Measurements from ENCODE around the gene HBEGF. TPM values are rescaled to one million over a fixed set of nuclear protein-coding genes. Genes with fewer than 3 reads are reported as not detected.
A peak's percentile ranks its signal among the peaks of the same experiment; 100 is the strongest.

HBEGF gene
- total RNA-seq, 1 donor from 2014 or later, result 22.6 TPM

GRCh38 chr5:140311011-140311467 lies 35.4 kb downstream of the HBEGF start:
- no peak overlapping the region for H3K4me3 Mint-ChIP-seq (ENCODE audit: unreplicated experiment)
- TF ChIP-seq CTCF (IDR thresholded peaks at IDR 0.05; ENCODE audit: unreplicated experiment), result no peak
- H3K4me1 Mint-ChIP-seq (ENCODE audit: unreplicated experiment), result peaks cover 24% of the 10 kb centered on the region
- H3K36me3 Mint-ChIP-seq (ENCODE audit: low read depth, unreplicated experiment), result no peaks in the 10 kb centered on the region
- H3K27ac Mint-ChIP-seq (ENCODE audit: unreplicated experiment), result no peak overlapping the region
- H3K9me3 Mint-ChIP-seq (ENCODE audit: unreplicated experiment), result no peaks in the 10 kb centered on the region
- H3K27me3 Mint-ChIP-seq (ENCODE audit: unreplicated experiment), result peaks cover 3% of the 10 kb centered on the region
- DNase-seq (ENCODE audit: low spot score), result no peak

- no peak for DNase-seq (ENCODE audit: low spot score)
- H3K27me3 Mint-ChIP-seq (ENCODE audit: unreplicated experiment), result peaks cover 3% of the 10 kb centered on the region
- peaks cover 24% of the 10 kb centered on the region for H3K4me1 Mint-ChIP-seq (ENCODE audit: unreplicated experiment)
- no peak overlapping the region for H3K4me3 Mint-ChIP-seq (ENCODE audit: unreplicated experiment)
- no peak overlapping the region for H3K27ac Mint-ChIP-seq (ENCODE audit: unreplicated experiment)
- TF ChIP-seq CTCF (IDR thresholded peaks at IDR 0.05; ENCODE audit: unreplicated experiment), result no peak
- no peaks in the 10 kb centered on the region for H3K9me3 Mint-ChIP-seq (ENCODE audit: unreplicated experiment)
- H3K36me3 Mint-ChIP-seq (ENCODE audit: low read depth, unreplicated experiment), result no peaks in the 10 kb centered on the region
Observed at GRCh38 chr5:140310434-140310833, 36.0 kb downstream of the HBEGF start.

- Mint-ChIP-seq H3K27ac (ENCODE audit: unreplicated experiment) (no peak overlapping the region), H3K4me3 (ENCODE audit: unreplicated experiment) (no peak overlapping the region), H3K4me1 (ENCODE audit: unreplicated experiment) (peaks cover 24% of the 10 kb centered on the region), H3K36me3 (ENCODE audit: low read depth, unreplicated experiment) (no peaks in the 10 kb centered on the region), H3K9me3 (ENCODE audit: unreplicated experiment) (no peaks in the 10 kb centered on the region), H3K27me3 (ENCODE audit: unreplicated experiment) (peaks cover 3% of the 10 kb centered on the region)
- no peak for DNase-seq (ENCODE audit: low spot score)
- TF ChIP-seq CTCF (IDR thresholded peaks at IDR 0.05; ENCODE audit: unreplicated experiment), result no peak
Observed at GRCh38 chr5:140309706-140310249, 36.6 kb downstream of the HBEGF start.

GRCh38 chr5:140305471-140305870 lies 40.9 kb downstream of the HBEGF start:
- TF ChIP-seq CTCF (IDR thresholded peaks at IDR 0.05; ENCODE audit: unreplicated experiment), result no peak
- Mint-ChIP-seq H3K4me3 (ENCODE audit: unreplicated experiment) (no peak overlapping the region), H3K9me3 (ENCODE audit: unreplicated experiment) (no peaks in the 10 kb centered on the region), H3K36me3 (ENCODE audit: low read depth, unreplicated experiment) (no peaks in the 10 kb centered on the region), H3K4me1 (ENCODE audit: unreplicated experiment) (peaks cover 15% of the 10 kb centered on the region), H3K27me3 (ENCODE audit: unreplicated experiment) (peaks cover 3% of the 10 kb centered on the region), H3K27ac (ENCODE audit: unreplicated experiment) (no peak overlapping the region)
- no peak for DNase-seq (ENCODE audit: low spot score)

DNA sequence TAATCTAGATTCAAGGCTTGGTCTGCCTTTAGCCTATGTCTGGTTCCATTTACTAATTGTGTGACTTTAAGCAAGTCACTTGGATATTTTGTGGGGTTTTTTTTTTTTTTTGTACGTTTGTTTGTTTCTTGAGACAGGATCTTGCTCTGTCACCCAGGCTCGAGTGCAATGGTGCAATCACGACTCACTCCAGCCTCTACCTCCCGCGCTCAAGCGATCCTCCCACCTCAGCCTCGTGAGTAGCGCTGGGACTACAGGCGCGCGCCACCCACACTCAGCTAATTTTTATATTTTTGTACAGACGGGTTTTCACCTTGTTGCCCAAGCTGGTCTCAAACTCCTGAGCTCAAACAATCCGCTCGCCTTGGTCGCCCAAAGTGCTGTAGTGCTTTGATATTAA lies 42.4 kb downstream of the HBEGF start:
- no peak overlapping the region for H3K4me3 Mint-ChIP-seq (ENCODE audit: unreplicated experiment)
- peak overlapping the region; percentile 70 for H3K27ac Mint-ChIP-seq (ENCODE audit: unreplicated experiment)
- peaks cover 2% of the 10 kb centered on the region for H3K27me3 Mint-ChIP-seq (ENCODE audit: unreplicated experiment)

More for the DNA sequence above, 42.4 kb downstream of the HBEGF start:
- Mint-ChIP-seq H3K36me3 (ENCODE audit: low read depth, unreplicated experiment) (no peaks in the 10 kb centered on the region), H3K4me1 (ENCODE audit: unreplicated experiment) (peaks cover 18% of the 10 kb centered on the region), H3K9me3 (ENCODE audit: unreplicated experiment) (no peaks in the 10 kb centered on the region)
- no peak for DNase-seq (ENCODE audit: low spot score)
- no peak for TF ChIP-seq CTCF (IDR thresholded peaks at IDR 0.05; ENCODE audit: unreplicated experiment)

Data from endothelial cell (in vitro differentiated cells).